ENCODE measurements around the gene MED22. TPM values are rescaled to one million over a fixed set of nuclear protein-coding genes. Genes with fewer than 3 reads are reported as not detected.

MED22 gene
- total and polyA plus RNA-seq, 2 donors, result 13.1 to 13.6 TPM

- Histone ChIP-seq H3K9me3 (ENCODE audit: control insufficient read depth in 2 of 2, insufficient read depth in 1 of 2, low read length in 1 of 2) (no peaks in the 10 kb centered on the region), H3K36me3 (ENCODE audit: control insufficient read depth in 2 of 2, insufficient read depth in 2 of 2, low read length in 1 of 2) (peaks cover 51 to 54% of the 10 kb centered on the region in 2 donors), H3K27me3 (ENCODE audit: control insufficient read depth in 2 of 2, insufficient read depth in 1 of 2, low read length in 1 of 2) (no peaks in the 10 kb centered on the region), H3K4me3 (ENCODE audit: low read length in 2 of 2) (no peak overlapping the region), H3K27ac (ENCODE audit: low read depth in 1 of 2, low read length in 1 of 2) (no peak overlapping the region), H3K4me1 (ENCODE audit: control insufficient read depth in 2 of 2, insufficient read depth in 2 of 2, low read length in 2 of 2) (peaks cover 17 to 35% of the 10 kb centered on the region in 2 donors)
- 90% methylated on average over 8 of the region's 8 CpGs for WGBS
- DNase-seq (ENCODE audit: low read depth in 6 of 9, low spot score in 9 of 9), result no peak
Measured at GRCh38 chr9:133352635-133353340, 4.9 kb upstream of the MED22 start.

DNA sequence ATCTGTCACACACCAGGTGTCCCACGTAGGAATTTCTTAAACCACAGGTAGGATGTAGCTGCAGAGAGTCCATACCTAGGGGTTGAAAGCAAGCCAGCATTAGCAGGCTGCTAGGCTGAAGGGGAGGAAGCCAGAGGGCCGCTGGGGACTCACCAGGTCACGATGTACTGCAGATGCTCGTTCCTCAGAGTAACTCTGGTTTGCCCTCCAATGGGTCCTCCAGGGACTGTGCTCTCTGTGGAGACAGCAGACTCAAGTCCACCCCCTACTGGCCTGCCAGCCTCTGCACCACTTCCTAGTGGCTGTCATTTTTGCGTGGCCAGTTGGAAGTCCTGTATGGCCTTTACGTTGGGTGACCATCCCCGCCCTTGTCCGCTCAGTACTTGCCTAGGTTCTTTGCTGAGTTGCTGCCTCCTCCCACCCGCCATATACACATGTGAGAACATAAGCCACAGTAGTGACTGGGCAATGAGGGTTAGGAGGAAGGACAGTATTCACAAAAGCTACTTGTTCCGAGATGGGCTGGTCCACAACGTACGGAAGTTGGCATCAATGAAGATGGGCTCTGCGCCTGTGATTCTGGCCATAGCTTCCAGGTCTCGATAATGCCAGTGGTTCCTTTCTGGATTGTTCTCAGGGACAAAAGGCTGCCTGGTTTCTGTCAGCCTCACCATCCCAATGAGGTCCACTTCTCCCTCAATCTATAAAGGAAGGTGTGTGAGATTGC, 4.1 kb upstream of the MED22 start:
- H3K4me1 ChIP-seq (ENCODE audit: control insufficient read depth in 2 of 2, insufficient read depth in 2 of 2, low read length in 2 of 2), result peaks cover 18 to 29% of the 10 kb centered on the region in 2 donors
- no peaks in the 10 kb centered on the region for H3K27me3 ChIP-seq (ENCODE audit: control insufficient read depth in 2 of 2, insufficient read depth in 1 of 2, low read length in 1 of 2)
- no peak overlapping the region for H3K27ac ChIP-seq (ENCODE audit: low read depth in 1 of 2, low read length in 1 of 2)
- no peak overlapping the region for H3K4me3 ChIP-seq (ENCODE audit: low read length in 2 of 2)
- 91% methylated on average over 14 of the region's 14 CpGs for WGBS
- no peak for DNase-seq (ENCODE audit: low read depth in 6 of 9, low spot score in 9 of 9)
- peaks cover 51 to 54% of the 10 kb centered on the region in 2 donors for H3K36me3 ChIP-seq (ENCODE audit: control insufficient read depth in 2 of 2, insufficient read depth in 2 of 2, low read length in 1 of 2)
- no peaks in the 10 kb centered on the region for H3K9me3 ChIP-seq (ENCODE audit: control insufficient read depth in 2 of 2, insufficient read depth in 1 of 2, low read length in 1 of 2)

DNA sequence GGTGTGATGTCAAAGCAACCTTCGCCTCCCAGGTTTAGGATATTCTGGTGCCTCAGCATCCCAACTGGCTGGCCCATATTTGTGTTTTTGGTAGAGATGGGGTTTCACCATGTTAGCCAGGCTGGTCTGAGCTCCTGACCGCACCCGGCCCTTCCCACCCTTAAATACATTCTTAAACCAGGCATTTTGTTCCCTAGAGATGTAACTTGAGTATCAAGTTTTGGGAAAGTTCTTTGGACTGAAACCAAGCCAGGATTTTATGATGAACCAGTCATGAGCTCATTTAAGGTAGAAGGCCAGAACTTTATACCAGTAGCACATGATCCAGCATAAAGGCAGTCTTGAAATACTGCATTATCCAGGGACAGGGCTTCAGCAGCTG, 3.6 kb upstream of the MED22 start:
- no peak for DNase-seq (ENCODE audit: low read depth in 6 of 9, low spot score in 9 of 9)
- no peak overlapping the region for H3K27ac ChIP-seq (ENCODE audit: low read depth in 1 of 2, low read length in 1 of 2)
- H3K4me3 ChIP-seq (ENCODE audit: low read length in 2 of 2), result no peak overlapping the region
- WGBS, result 94% methylated on average over 3 of the region's 3 CpGs
- no peaks in the 10 kb centered on the region for H3K9me3 ChIP-seq (ENCODE audit: control insufficient read depth in 2 of 2, insufficient read depth in 1 of 2, low read length in 1 of 2)
- no peaks in the 10 kb centered on the region for H3K27me3 ChIP-seq (ENCODE audit: control insufficient read depth in 2 of 2, insufficient read depth in 1 of 2, low read length in 1 of 2)
- peaks cover 18 to 30% of the 10 kb centered on the region in 2 donors for H3K4me1 ChIP-seq (ENCODE audit: control insufficient read depth in 2 of 2, insufficient read depth in 2 of 2, low read length in 2 of 2)
- H3K36me3 ChIP-seq (ENCODE audit: control insufficient read depth in 2 of 2, insufficient read depth in 2 of 2, low read length in 1 of 2), result peaks cover 51 to 54% of the 10 kb centered on the region in 2 donors

DNA sequence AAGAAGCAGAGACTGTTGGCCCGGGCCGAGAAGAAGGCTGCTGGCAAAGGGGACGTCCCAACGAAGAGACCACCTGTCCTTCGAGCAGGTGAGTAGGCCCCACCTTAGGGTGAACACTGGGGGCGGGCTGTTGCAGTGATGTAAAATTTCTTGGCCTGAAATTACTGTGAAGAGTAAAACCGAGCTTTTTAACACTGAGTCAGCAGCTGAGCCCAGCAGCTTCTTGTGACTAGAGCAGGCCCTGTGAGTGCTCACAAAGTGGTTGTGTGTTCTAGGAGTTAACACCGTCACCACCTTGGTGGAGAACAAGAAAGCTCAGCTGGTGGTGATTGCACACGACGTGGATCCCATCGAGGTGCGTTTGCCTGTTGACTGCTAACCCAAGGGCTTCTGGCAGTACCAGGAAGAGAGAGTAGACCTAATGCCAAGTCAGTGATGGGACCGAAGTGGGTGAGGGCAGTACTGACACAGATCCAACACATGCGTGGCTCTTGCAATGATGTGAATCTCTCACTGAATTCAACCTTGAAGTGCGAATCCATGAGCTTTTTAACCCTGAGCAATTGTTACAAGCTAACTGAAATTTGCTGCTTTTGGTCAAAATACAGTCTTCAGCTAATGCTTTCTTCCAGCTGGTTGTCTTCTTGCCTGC, 2.2 kb upstream of the MED22 start:
- no peak overlapping the region for H3K27ac ChIP-seq (ENCODE audit: low read depth in 1 of 2, low read length in 1 of 2)
- DNase-seq (ENCODE audit: low read depth in 6 of 9, low spot score in 9 of 9), result no peak
- 95% methylated on average over 15 of the region's 15 CpGs for WGBS
- no peaks in the 10 kb centered on the region for H3K27me3 ChIP-seq (ENCODE audit: control insufficient read depth in 2 of 2, insufficient read depth in 1 of 2, low read length in 1 of 2)
- H3K9me3 ChIP-seq (ENCODE audit: control insufficient read depth in 2 of 2, insufficient read depth in 1 of 2, low read length in 1 of 2), result no peaks in the 10 kb centered on the region
- peaks cover 61 to 63% of the 10 kb centered on the region in 2 donors for H3K36me3 ChIP-seq (ENCODE audit: control insufficient read depth in 2 of 2, insufficient read depth in 2 of 2, low read length in 1 of 2)
- no peak overlapping the region for H3K4me3 ChIP-seq (ENCODE audit: low read length in 2 of 2)
- peaks cover 14 to 27% of the 10 kb centered on the region in 2 donors for H3K4me1 ChIP-seq (ENCODE audit: control insufficient read depth in 2 of 2, insufficient read depth in 2 of 2, low read length in 2 of 2)

- Histone ChIP-seq H3K4me3 (ENCODE audit: low read length in 2 of 2) (peak overlapping the region; percentile 69 to 75), H3K4me1 (ENCODE audit: control insufficient read depth in 2 of 2, insufficient read depth in 2 of 2, low read length in 2 of 2) (peaks cover 14 to 24% of the 10 kb centered on the region in 2 donors), H3K36me3 (ENCODE audit: control insufficient read depth in 2 of 2, insufficient read depth in 2 of 2, low read length in 1 of 2) (peaks cover 67 to 68% of the 10 kb centered on the region in 2 donors), H3K27ac (ENCODE audit: low read depth in 1 of 2, low read length in 1 of 2) (peak overlapping the region; percentile 81 to 94), H3K27me3 (ENCODE audit: control insufficient read depth in 2 of 2, insufficient read depth in 1 of 2, low read length in 1 of 2) (no peaks in the 10 kb centered on the region), H3K9me3 (ENCODE audit: control insufficient read depth in 2 of 2, insufficient read depth in 1 of 2, low read length in 1 of 2) (no peaks in the 10 kb centered on the region)
- peak in 1 of 9 donors; percentile 27 for DNase-seq (ENCODE audit: low read depth in 6 of 9, low spot score in 9 of 9)
- 26% methylated on average over 25 of the region's 25 CpGs for WGBS
Measured at GRCh38 chr9:133348718-133349573, 1.0 kb upstream of the MED22 start.

DNA sequence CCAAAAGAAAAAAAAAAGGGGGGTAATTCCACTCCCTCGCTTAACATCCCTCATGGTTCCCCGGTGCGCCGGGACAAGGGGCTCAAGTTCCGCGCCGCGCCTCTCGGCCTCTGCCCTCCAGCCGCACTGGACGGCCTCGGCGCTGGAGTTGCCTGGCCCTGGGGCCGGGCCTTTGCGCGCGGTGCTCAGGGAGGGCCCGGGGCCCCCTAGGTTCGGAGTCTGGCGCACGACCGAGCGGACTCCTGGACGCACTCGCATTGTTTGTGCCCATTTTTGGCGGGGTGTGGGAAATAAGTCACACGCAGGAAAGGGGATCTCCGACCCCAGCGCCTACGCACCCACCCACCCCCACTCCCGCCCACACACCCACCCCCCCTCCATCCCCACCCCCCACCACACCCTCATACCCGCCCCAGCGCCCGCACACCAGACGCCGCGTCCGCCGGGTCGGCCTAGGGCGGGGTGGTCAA, 381 bp downstream of the MED22 start:
- Histone ChIP-seq H3K36me3 (ENCODE audit: control insufficient read depth in 2 of 2, insufficient read depth in 2 of 2, low read length in 1 of 2) (peaks cover 66 to 71% of the 10 kb centered on the region in 2 donors), H3K4me3 (ENCODE audit: low read length in 2 of 2) (peak overlapping the region; percentile 69 to 75), H3K9me3 (ENCODE audit: control insufficient read depth in 2 of 2, insufficient read depth in 1 of 2, low read length in 1 of 2) (no peaks in the 10 kb centered on the region), H3K4me1 (ENCODE audit: control insufficient read depth in 2 of 2, insufficient read depth in 2 of 2, low read length in 2 of 2) (peaks cover 14 to 24% of the 10 kb centered on the region in 2 donors), H3K27ac (ENCODE audit: low read depth in 1 of 2, low read length in 1 of 2) (peak overlapping the region in 1 of 2 donors; percentile 80), H3K27me3 (ENCODE audit: control insufficient read depth in 2 of 2, insufficient read depth in 1 of 2, low read length in 1 of 2) (no peaks in the 10 kb centered on the region)
- under 1% methylated on average over 41 of the region's 41 CpGs for WGBS
- DNase-seq (ENCODE audit: low read depth in 6 of 9, low spot score in 9 of 9), result peak in 4 of 9 donors; percentile 21 to 65 (median 30)

- WGBS, result 91% methylated on average over 15 of the region's 15 CpGs
- no peak for DNase-seq (ENCODE audit: low read depth in 6 of 9, low spot score in 9 of 9)
- Histone ChIP-seq H3K4me3 (ENCODE audit: low read length in 2 of 2) (peak overlapping the region in 1 of 2 donors; percentile 69), H3K9me3 (ENCODE audit: control insufficient read depth in 2 of 2, insufficient read depth in 1 of 2, low read length in 1 of 2) (no peaks in the 10 kb centered on the region), H3K36me3 (ENCODE audit: control insufficient read depth in 2 of 2, insufficient read depth in 2 of 2, low read length in 1 of 2) (peaks cover 66 to 70% of the 10 kb centered on the region in 2 donors), H3K27me3 (ENCODE audit: control insufficient read depth in 2 of 2, insufficient read depth in 1 of 2, low read length in 1 of 2) (no peaks in the 10 kb centered on the region), H3K4me1 (ENCODE audit: control insufficient read depth in 2 of 2, insufficient read depth in 2 of 2, low read length in 2 of 2) (peaks cover 14 to 24% of the 10 kb centered on the region in 2 donors), H3K27ac (ENCODE audit: low read depth in 1 of 2, low read length in 1 of 2) (no peak overlapping the region)
Measured at GRCh38 chr9:133346021-133346785, 1.7 kb downstream of the MED22 start.

DNA sequence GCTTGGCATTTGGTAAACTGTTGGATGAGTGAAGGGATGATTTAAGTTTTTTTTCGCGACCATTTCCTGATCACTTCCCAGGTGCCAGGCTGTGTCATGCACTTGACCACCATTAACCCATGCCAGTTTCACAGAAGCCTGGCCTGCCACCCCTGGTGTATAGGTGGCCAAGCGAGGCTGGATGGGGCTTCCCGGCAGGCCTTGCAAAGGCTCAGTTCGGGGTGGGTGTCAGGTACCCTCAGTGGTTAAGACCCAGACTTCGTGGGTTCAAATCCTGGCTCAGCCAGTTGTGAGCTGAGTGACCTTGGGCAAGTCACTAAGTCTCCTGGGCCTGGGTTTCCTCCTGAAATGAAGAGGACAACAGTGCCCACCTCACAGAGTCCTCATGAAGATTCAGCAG, 2.3 kb downstream of the MED22 start:
- no peak for DNase-seq (ENCODE audit: low read depth in 6 of 9, low spot score in 9 of 9)
- H3K9me3 ChIP-seq (ENCODE audit: control insufficient read depth in 2 of 2, insufficient read depth in 1 of 2, low read length in 1 of 2), result no peaks in the 10 kb centered on the region
- WGBS, result 99% methylated on average over 6 of the region's 6 CpGs
- no peak overlapping the region for H3K4me3 ChIP-seq (ENCODE audit: low read length in 2 of 2)
- H3K36me3 ChIP-seq (ENCODE audit: control insufficient read depth in 2 of 2, insufficient read depth in 2 of 2, low read length in 1 of 2), result peaks cover 66 to 70% of the 10 kb centered on the region in 2 donors
- H3K27me3 ChIP-seq (ENCODE audit: control insufficient read depth in 2 of 2, insufficient read depth in 1 of 2, low read length in 1 of 2), result no peaks in the 10 kb centered on the region
- H3K27ac ChIP-seq (ENCODE audit: low read depth in 1 of 2, low read length in 1 of 2), result no peak overlapping the region
- peaks cover 14 to 27% of the 10 kb centered on the region in 2 donors for H3K4me1 ChIP-seq (ENCODE audit: control insufficient read depth in 2 of 2, insufficient read depth in 2 of 2, low read length in 2 of 2)

Data from thymus (tissue), 11 donors.